WERI-Rb-1 (cell line): ENCODE data around the gene BACE2.

Experiments
- DNase-seq: peaks from one replicate; pipeline ENCODE4 v3.0.0-alpha.2; 2020
- H3K27ac ChIP-seq: fragments of 250-450 bp; sonication (Bioruptor Pico); 2 replicates; pipeline ENCODE4 v1.5.1; 2020; ENCODE audit warnings: mild to moderate bottlenecking, moderate library complexity
- H3K27me3 ChIP-seq: fragments of 250-450 bp; sonication (Bioruptor Pico); 2 replicates; pipeline ENCODE4 v1.5.1; 2021; ENCODE audit warnings: mild to moderate bottlenecking, low read depth, moderate library complexity; ENCODE audit not compliant: insufficient read depth, severe bottlenecking
- H3K36me3 ChIP-seq: fragments of 250-450 bp; sonication (Bioruptor Pico); 2 replicates; pipeline ENCODE4 v1.5.1; 2020; ENCODE audit warnings: mild to moderate bottlenecking, moderate library complexity
- H3K4me3 ChIP-seq: 2 replicates; pipeline ENCODE4 v1.5.1; 2011; ENCODE audit warnings: low read depth, mild to moderate bottlenecking, control low read depth, low read length
- H3K9me3 ChIP-seq: fragments of 250-450 bp; sonication (Bioruptor Pico); 2 replicates; pipeline ENCODE4 v1.5.1; 2021; ENCODE audit warnings: mild to moderate bottlenecking, moderate library complexity; ENCODE audit not compliant: severe bottlenecking
- TF ChIP-seq, protein P1 (sequence below): IDR thresholded peaks from 2 replicates; pipeline ENCODE4 v1.5.1; 2011; ENCODE audit warnings: low read depth, mild to moderate bottlenecking, control low read depth, inconsistent platforms, low read length

Gene BACE2

DNA sequence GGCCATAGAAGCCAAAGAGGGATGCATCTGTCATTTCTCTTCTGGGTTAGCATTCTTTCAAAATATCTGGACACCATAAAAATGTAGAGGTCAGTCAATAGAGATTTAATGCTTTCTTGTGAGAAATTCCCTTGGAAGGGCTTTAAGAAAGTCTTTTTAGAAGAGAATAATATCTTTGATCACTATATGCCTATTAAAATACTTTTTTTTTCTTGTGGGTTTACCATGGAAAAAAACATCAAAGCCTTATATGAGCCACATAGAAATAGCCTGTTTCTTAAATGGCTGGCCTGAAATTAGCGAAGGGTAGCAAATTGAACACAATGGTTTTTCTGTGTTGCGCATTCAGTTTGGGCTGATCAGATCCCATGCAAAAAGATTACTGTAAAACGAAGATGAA is 36.8 kb downstream of the BACE2 start:
- H3K27ac ChIP-seq, result no peak overlapping the region
- TF ChIP-seq, protein P1, sequence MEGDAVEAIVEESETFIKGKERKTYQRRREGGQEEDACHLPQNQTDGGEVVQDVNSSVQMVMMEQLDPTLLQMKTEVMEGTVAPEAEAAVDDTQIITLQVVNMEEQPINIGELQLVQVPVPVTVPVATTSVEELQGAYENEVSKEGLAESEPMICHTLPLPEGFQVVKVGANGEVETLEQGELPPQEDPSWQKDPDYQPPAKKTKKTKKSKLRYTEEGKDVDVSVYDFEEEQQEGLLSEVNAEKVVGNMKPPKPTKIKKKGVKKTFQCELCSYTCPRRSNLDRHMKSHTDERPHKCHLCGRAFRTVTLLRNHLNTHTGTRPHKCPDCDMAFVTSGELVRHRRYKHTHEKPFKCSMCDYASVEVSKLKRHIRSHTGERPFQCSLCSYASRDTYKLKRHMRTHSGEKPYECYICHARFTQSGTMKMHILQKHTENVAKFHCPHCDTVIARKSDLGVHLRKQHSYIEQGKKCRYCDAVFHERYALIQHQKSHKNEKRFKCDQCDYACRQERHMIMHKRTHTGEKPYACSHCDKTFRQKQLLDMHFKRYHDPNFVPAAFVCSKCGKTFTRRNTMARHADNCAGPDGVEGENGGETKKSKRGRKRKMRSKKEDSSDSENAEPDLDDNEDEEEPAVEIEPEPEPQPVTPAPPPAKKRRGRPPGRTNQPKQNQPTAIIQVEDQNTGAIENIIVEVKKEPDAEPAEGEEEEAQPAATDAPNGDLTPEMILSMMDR, result no peak
- no peaks in the 10 kb centered on the region for H3K27me3 ChIP-seq
- no peak overlapping the region for H3K4me3 ChIP-seq
- H3K36me3 ChIP-seq, result no peaks in the 10 kb centered on the region
- DNase-seq, result no peak
- H3K9me3 ChIP-seq, result no peaks in the 10 kb centered on the region

DNA sequence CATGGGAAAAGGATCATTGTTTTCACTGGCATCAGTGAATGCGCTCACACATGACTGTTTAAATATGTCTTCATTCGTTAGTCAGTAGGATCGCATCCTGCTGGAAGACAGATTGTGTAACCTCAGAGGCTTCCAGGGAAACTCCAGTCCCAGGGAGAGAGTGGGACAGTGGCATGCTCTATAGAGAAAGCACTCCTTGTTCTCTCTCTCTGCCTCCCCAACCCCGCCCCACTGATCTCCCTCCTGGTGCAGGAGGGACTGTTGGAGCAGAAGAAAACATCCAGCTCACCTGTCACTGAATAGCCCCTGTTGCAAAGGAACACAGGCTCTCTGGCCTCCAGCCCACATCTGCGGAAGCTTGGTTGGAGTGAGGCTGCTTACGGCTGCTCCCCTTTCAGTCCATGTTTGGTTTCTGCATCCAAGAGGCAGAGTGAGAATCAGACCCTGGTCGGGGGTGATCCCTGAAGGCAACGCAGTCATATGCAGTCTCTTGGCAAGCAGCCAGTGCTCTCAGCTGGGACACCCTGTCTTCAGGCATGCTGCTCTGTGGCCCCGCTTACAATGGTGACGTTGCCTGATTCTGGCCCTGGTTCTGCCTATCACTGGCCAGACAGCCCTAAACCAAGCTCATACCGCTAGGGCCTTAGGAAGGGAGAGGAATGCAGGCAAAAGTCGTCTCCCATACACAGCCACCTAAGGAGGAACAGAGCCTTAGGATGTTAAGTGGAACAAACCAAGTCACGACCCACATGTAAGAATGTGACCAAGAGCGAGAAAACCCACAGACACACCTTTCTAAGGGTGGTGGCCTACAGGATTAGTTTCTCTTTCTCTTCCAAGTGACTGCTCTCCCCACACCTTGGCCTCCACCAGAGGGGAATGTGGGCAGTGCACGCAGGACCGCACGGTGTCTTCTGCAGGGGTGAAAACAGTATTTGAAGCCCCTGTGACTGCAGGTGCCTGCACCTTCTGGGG is 39.7 kb downstream of the BACE2 start:
- no peak for DNase-seq
- no peak overlapping the region for H3K4me3 ChIP-seq
- H3K36me3 ChIP-seq, result no peaks in the 10 kb centered on the region
- TF ChIP-seq, protein P1, result no peak
- no peaks in the 10 kb centered on the region for H3K9me3 ChIP-seq
- no peaks in the 10 kb centered on the region for H3K27me3 ChIP-seq
- H3K27ac ChIP-seq, result no peak overlapping the region

DNA sequence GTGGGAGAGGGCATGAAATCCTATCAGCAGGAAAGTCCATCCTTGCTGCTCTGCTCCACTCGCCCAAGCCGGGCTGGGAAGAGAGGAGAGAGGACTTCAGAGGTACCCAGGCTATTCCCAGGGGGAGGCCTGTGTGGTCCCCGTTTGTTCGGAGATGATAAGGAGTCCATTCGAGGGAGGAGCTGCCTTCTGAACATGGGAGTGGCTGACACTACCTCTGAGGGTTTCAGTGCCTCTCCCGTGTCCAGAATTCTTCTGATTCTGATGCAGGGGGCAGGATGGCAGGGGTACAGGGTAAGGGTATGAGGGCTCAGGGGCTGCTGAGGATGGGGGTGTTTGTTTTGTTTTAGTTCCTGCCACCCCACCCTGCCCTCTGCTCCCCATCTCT is 40.4 kb downstream of the BACE2 start:
- H3K9me3 ChIP-seq, result no peaks in the 10 kb centered on the region
- no peaks in the 10 kb centered on the region for H3K27me3 ChIP-seq
- no peaks in the 10 kb centered on the region for H3K36me3 ChIP-seq
- no peak overlapping the region for H3K27ac ChIP-seq
- no peak overlapping the region for H3K4me3 ChIP-seq
- DNase-seq, result no peak
- TF ChIP-seq, protein P1, result no peak

DNA sequence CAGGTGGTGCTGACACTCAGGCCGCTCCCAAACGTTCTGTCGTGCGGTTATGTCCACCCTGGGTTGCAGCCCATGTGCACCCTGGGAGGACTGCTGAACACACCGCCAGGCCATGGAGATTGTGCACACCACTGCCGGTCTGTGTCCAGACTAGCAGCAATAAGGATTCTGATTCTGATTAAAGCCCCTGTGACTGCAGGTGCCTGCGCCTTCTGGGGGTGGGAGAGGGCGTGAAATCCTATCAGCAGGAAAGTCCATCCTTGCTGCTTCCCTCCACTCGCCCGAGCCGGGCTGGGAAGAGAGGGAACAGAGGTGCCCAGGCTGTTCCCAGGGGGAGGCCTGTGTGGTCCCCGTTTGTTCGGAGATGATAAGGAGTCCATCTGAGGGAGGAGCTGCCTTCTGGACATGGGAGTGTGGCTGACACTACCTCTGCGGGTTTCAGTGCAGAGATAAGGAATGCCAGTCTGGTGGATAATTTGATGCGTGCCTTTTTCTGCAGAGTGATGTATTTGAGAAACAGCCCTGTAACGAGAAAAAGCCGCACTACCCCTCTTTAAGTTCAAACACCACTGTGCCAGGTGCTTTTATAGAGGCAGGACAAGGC is 41.2 kb downstream of the BACE2 start:
- DNase-seq, result no peak
- Histone ChIP-seq H3K27me3 (no peaks in the 10 kb centered on the region), H3K4me3 (no peak overlapping the region), H3K9me3 (no peaks in the 10 kb centered on the region), H3K27ac (no peak overlapping the region), H3K36me3 (no peaks in the 10 kb centered on the region)
- TF ChIP-seq, protein P1, result no peak

DNA sequence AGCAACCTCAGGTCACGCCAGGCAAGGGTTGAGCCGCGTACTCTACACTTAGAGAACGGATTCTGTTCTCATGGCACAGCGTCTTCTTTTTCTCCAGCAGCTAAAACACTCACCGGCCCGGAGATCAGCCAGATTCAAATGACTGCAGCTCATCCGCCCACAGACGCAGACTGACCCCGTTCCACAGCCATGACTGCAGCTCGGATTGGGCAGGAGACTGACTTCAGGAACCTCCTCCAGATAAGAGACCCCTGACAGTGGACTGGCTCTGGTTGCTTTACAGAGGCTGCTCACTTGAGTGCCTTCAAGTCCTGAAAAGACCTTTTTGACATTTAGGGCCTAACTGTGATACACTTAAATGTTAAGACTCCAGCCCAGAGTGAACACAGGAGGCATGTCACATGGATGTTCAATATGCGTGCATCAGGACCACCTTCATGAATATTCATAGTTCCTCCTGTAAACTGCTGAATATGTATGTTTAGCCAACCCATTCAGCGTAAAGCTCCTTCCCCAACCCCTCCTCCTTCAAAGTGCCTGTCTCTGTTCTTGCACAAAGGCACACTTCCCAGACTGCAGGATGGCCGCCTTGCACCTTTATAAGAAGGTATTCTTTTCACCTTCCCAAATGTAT is 42.6 kb downstream of the BACE2 start:
- Histone ChIP-seq H3K27ac (no peak overlapping the region), H3K9me3 (no peaks in the 10 kb centered on the region), H3K4me3 (no peak overlapping the region), H3K36me3 (no peaks in the 10 kb centered on the region), H3K27me3 (no peaks in the 10 kb centered on the region)
- TF ChIP-seq, protein P1, result no peak
- peak; percentile 35 for DNase-seq
